H9 (cell line): ENCODE measurements around the gene PTPN11. TPM values are rescaled to one million over a fixed set of nuclear protein-coding genes. Genes with fewer than 3 reads are reported as not detected.

Experiments used
- DNase-seq: peaks from one replicate; pipeline ENCODE4 v3.0.0-alpha.2; 2017
- H2AFZ ChIP-seq: one replicate; pipeline ENCODE4 v1.6.1; 2013; ENCODE audit warnings: mild to moderate bottlenecking, low read length, control low read depth, moderate library complexity
- H2AK5ac ChIP-seq: 2 replicates; pipeline ENCODE4 v1.6.1; 2013; ENCODE audit warnings: low read length, control low read depth, mixed read lengths; ENCODE audit not compliant: insufficient read length
- H2BK120ac ChIP-seq: one replicate; pipeline ENCODE4 v1.6.1; 2013; ENCODE audit warnings: low read depth, mild to moderate bottlenecking, low read length, control low read depth, inconsistent platforms; ENCODE audit not compliant: poor library complexity, severe bottlenecking
- H2BK12ac ChIP-seq: 2 replicates; pipeline ENCODE4 v1.6.1; 2013; ENCODE audit warnings: low read length, control low read depth, mixed read lengths, low read depth; ENCODE audit not compliant: insufficient read length
- H2BK15ac ChIP-seq: 2 replicates; pipeline ENCODE4 v1.6.1; 2013; ENCODE audit warnings: low read depth, low read length, control low read depth
- H2BK20ac ChIP-seq: one replicate; pipeline ENCODE4 v1.6.1; 2013; ENCODE audit warnings: low read depth, mild to moderate bottlenecking, low read length, control low read depth, inconsistent platforms; ENCODE audit not compliant: poor library complexity, severe bottlenecking
- H2BK5ac ChIP-seq: 2 replicates; pipeline ENCODE4 v1.6.1; 2013; ENCODE audit warnings: low read length, control low read depth, mixed read lengths; ENCODE audit not compliant: insufficient read length
- H3K14ac ChIP-seq: 2 replicates; pipeline ENCODE4 v1.6.1; 2013; ENCODE audit warnings: low read length, control low read depth; ENCODE audit not compliant: insufficient read depth
- H3K18ac ChIP-seq: 2 replicates; pipeline ENCODE4 v1.6.1; 2013; ENCODE audit warnings: low read depth, mild to moderate bottlenecking, mixed read lengths, low read length, control low read depth; ENCODE audit not compliant: insufficient read length
- H3K23ac ChIP-seq: 2 replicates; pipeline ENCODE4 v1.6.1; 2013; ENCODE audit warnings: low read length, control low read depth, mixed read lengths, low read depth; ENCODE audit not compliant: insufficient read length
- H3K23me2 ChIP-seq: 2 replicates; pipeline ENCODE4 v1.6.1; 2013; ENCODE audit warnings: low read depth, mild to moderate bottlenecking, mixed read lengths, low read length, control low read depth; ENCODE audit not compliant: insufficient read length, poor library complexity, severe bottlenecking
- H3K27ac ChIP-seq: 2 replicates; pipeline ENCODE4 v1.5.1; 2013; ENCODE audit warnings: low read length, control low read depth, mixed read lengths, low read depth; ENCODE audit not compliant: insufficient read length
- H3K27me3 ChIP-seq: 2 replicates; pipeline ENCODE4 v1.6.1; 2013; ENCODE audit warnings: low read length, control low read depth, inconsistent platforms; ENCODE audit not compliant: insufficient read depth
- H3K4ac ChIP-seq: 2 replicates; pipeline ENCODE4 v1.6.1; 2013; ENCODE audit warnings: low read depth, mild to moderate bottlenecking, control low read depth, inconsistent platforms, low read length, moderate library complexity
- H3K4me1 ChIP-seq: 2 replicates; pipeline ENCODE4 v1.6.1; 2013; ENCODE audit warnings: low read length, control low read depth, inconsistent platforms; ENCODE audit not compliant: insufficient read depth
- H3K4me2 ChIP-seq: 2 replicates; pipeline ENCODE4 v1.6.1; 2013; ENCODE audit warnings: low read length, control low read depth, mixed read lengths; ENCODE audit not compliant: insufficient read length, insufficient read depth
- H3K56ac ChIP-seq: 2 replicates; pipeline ENCODE4 v1.6.1; 2013; ENCODE audit warnings: low read depth, mild to moderate bottlenecking, mixed read lengths, low read length, control low read depth; ENCODE audit not compliant: insufficient read length
- H3K79me1 ChIP-seq: 2 replicates; pipeline ENCODE4 v1.6.1; 2013; ENCODE audit warnings: low read depth, mild to moderate bottlenecking, moderate library complexity, low read length, control low read depth, inconsistent platforms; ENCODE audit not compliant: insufficient read depth, poor library complexity, severe bottlenecking
- H3K79me2 ChIP-seq: 2 replicates; pipeline ENCODE4 v1.6.1; 2013; ENCODE audit warnings: low read length, control low read depth, inconsistent platforms; ENCODE audit not compliant: insufficient read depth
- H3K9ac ChIP-seq: 2 replicates; pipeline ENCODE4 v1.6.1; 2013; ENCODE audit warnings: low read length, control low read depth, mixed read lengths; ENCODE audit not compliant: insufficient read length; ENCODE audit errors: extremely low read depth
- H3K9me3 ChIP-seq: one replicate; pipeline ENCODE4 v1.6.1; 2013; ENCODE audit warnings: low read depth, low read length, inconsistent platforms; ENCODE audit not compliant: control insufficient read depth
- H3T11ph ChIP-seq: one replicate; pipeline ENCODE4 v1.6.1; 2013; ENCODE audit warnings: mild to moderate bottlenecking, low read length, control low read depth, inconsistent platforms
- H4K20me1 ChIP-seq: one replicate; pipeline ENCODE4 v1.6.1; 2013; ENCODE audit not compliant: control insufficient read depth, insufficient read length, insufficient read depth
- H4K5ac ChIP-seq: 2 replicates; pipeline ENCODE4 v1.6.1; 2013; ENCODE audit warnings: low read depth, mild to moderate bottlenecking, mixed read lengths, low read length, control low read depth; ENCODE audit not compliant: insufficient read length
- H4K8ac ChIP-seq: replicated peaks from 2 replicates; pipeline ENCODE4 v1.6.1; 2013; ENCODE audit warnings: low read length, control low read depth, mixed read lengths, low read depth; ENCODE audit not compliant: insufficient read length
- H4K91ac ChIP-seq: 2 replicates; pipeline ENCODE4 v1.6.1; 2013; ENCODE audit warnings: low read depth, mild to moderate bottlenecking, moderate library complexity, mixed read lengths, low read length, control low read depth; ENCODE audit not compliant: insufficient read length
- H3K27ac Mint-ChIP-seq, 3 experiments: 2 replicates in 2 of 3; 3 replicates in 1 of 3; pipeline ENCODE4 v1.8.0; 2020 to 2021; ENCODE audit warnings: mixed read lengths in 3 of 3, mild to moderate bottlenecking in 1 of 3, moderate library complexity in 1 of 3
- H3K27me3 Mint-ChIP-seq: 2 replicates; pipeline ENCODE4 v1.8.0; 2021; ENCODE audit warnings: low read depth, mild to moderate bottlenecking, moderate library complexity, mixed read lengths
- H3K36me3 Mint-ChIP-seq, 3 experiments: 2 replicates in 2 of 3; 3 replicates in 1 of 3; pipeline ENCODE4 v1.8.0; 2020 to 2021; ENCODE audit warnings: low read depth in 3 of 3, mixed read lengths in 3 of 3; ENCODE audit not compliant: insufficient read depth in 1 of 3
- H3K4me1 Mint-ChIP-seq, 2 experiments: 2 replicates each; pipeline ENCODE4 v1.8.0; 2020; ENCODE audit warnings: mixed read lengths in 2 of 2
- H3K4me3 Mint-ChIP-seq, 2 experiments: 2 replicates in 1 of 2; 3 replicates in 1 of 2; pipeline ENCODE4 v1.8.0; 2020 to 2021; ENCODE audit warnings: mild to moderate bottlenecking in 2 of 2, mixed read lengths in 2 of 2, moderate library complexity in 1 of 2
- H3K9me3 Mint-ChIP-seq, 2 experiments: 2 replicates in 1 of 2; 3 replicates in 1 of 2; pipeline ENCODE4 v1.8.0; 2020; ENCODE audit warnings: mild to moderate bottlenecking in 2 of 2, mixed read lengths in 2 of 2, moderate library complexity in 1 of 2
- CTCF ChIP-seq: fragments of 200-600 bp; sonication (generic); conservative IDR thresholded peaks from 3 replicates; pipeline ENCODE4 v1.8.0; 2021; ENCODE audit warnings: antibody characterized with exemption, mild to moderate bottlenecking
- WGBS: extraction: QIAGEN DNeasy Blood & Tissue Kit; methylation state at CpG from one replicate; pipeline ENCODE4 v1.1.7; 2013; ENCODE audit warnings: missing lambda C conversion rate, low lambda C conversion rate, mixed read lengths; ENCODE audit not compliant: insufficient read length; ENCODE audit errors: extremely low coverage; 5-methylcytosine and 5-hydroxymethylcytosine counted together
- total RNA-seq: library from RNA; stranded (reverse); gene quantifications from 2 replicates; pipeline ENCODE4 v1.2.1, GENCODE V29; 2021

Gene PTPN11
- total RNA-seq, 1 experiment from 2014 or later = 112 TPM

GRCh38 chr12:112549031-112549430 is 130.3 kb downstream of the PTPN11 start:
- H2BK20ac ChIP-seq = no peak overlapping the region
- Mint-ChIP-seq H3K27me3 (peaks cover 11% of the 10 kb centered on the region), H3K4me1 (peaks cover 3 to 4% of the 10 kb centered on the region in 2 experiments; a peak in 3 of 4 replicates), H3K4me3 (no peak overlapping the region), H3K27ac (no peak overlapping the region), H3K9me3 (peaks cover 2 to 19% of the 10 kb centered on the region in 2 experiments; a peak in 4 of 5 replicates), H3K36me3 (peaks cover 0 to 17% (median 2%) of the 10 kb centered on the region in 3 experiments; a peak in 3 of 7 replicates)
- H3K4ac ChIP-seq = no peak overlapping the region
- no peak overlapping the region for H3K4me2 ChIP-seq
- no peak overlapping the region for H2BK120ac ChIP-seq
- H4K8ac ChIP-seq = no peak overlapping the region
- H4K5ac ChIP-seq = no peak overlapping the region
- H3K23me2 ChIP-seq = peaks cover 4% of the 10 kb centered on the region
- no peak for TF ChIP-seq CTCF
- H3K79me1 ChIP-seq = no peaks in the 10 kb centered on the region
- no peaks in the 10 kb centered on the region for H4K20me1 ChIP-seq
- no peaks in the 10 kb centered on the region for H3K27me3 ChIP-seq
- no peak overlapping the region for H3K27ac ChIP-seq
- H2BK15ac ChIP-seq = no peak overlapping the region
- no peaks in the 10 kb centered on the region for H3K79me2 ChIP-seq
- H2BK5ac ChIP-seq = no peak overlapping the region
- no CpG with 5 or more reads among the region's 5 CpGs for WGBS
- no peak overlapping the region for H3K9ac ChIP-seq
- H3K9me3 ChIP-seq = no peaks in the 10 kb centered on the region
- no peak overlapping the region for H3K14ac ChIP-seq
- H4K91ac ChIP-seq = no peak overlapping the region
- H3K4me1 ChIP-seq = no peaks in the 10 kb centered on the region
- H2AFZ ChIP-seq = no peak overlapping the region
- no peak overlapping the region for H2AK5ac ChIP-seq
- no peak overlapping the region for H3K56ac ChIP-seq
- H3K23ac ChIP-seq = no peak overlapping the region
- H3K18ac ChIP-seq = no peak overlapping the region
- no peak overlapping the region for H2BK12ac ChIP-seq
- H3T11ph ChIP-seq = no peak overlapping the region
- no peak for DNase-seq
